Measurements from ENCODE around the gene TBL1XR1. TPM values are rescaled to one million over a fixed set of nuclear protein-coding genes. Genes with fewer than 3 reads are reported as not detected.

Gene TBL1XR1
- total RNA-seq, 1 experiment from 2014 or later: 180 TPM

GRCh38 chr3:176969506-176969905 is 227.8 kb downstream of the TBL1XR1 start:
- POLR2A ChIA-PET: no interaction called here
- Histone ChIP-seq H2AFZ (ENCODE audit: low read depth, low read length, poor library complexity, severe bottlenecking) (no peak overlapping the region), H3K9me2 (ENCODE audit: insufficient read depth) (no peaks in the 10 kb centered on the region), H3K9me3 (ENCODE audit: control insufficient read depth in 1 of 2, insufficient read depth in 1 of 2, low read depth in 1 of 2, low read length in 2 of 2) (no peaks in the 10 kb centered on the region), H3K27me3 (ENCODE audit: insufficient read depth, low read length) (no peaks in the 10 kb centered on the region), H3K36me3 (ENCODE audit: control insufficient read depth in 1 of 2, insufficient read depth in 2 of 2, low read length in 2 of 2) (no peaks in the 10 kb centered on the region), H3K27ac (ENCODE audit: low read depth, low read length) (no peak overlapping the region), H3K4me3 (replicated peaks in 1 of 2; ENCODE audit: low read depth in 1 of 2, low read length in 2 of 2) (no peak overlapping the region), H3K4me2 (ENCODE audit: low read length) (no peak overlapping the region), H3K79me2 (ENCODE audit: insufficient read depth, low read length) (no peaks in the 10 kb centered on the region), H4K20me1 (ENCODE audit: insufficient read depth) (no peaks in the 10 kb centered on the region), H3K4me1 (ENCODE audit: control insufficient read depth in 1 of 2, insufficient read depth in 2 of 2, low read length in 2 of 2) (peaks cover 3 to 7% of the 10 kb centered on the region in 2 experiments; a peak in 3 of 4 replicates), H3K9ac (ENCODE audit: low read length) (no peak overlapping the region)
- TF ChIP-seq CBX3 (IDR thresholded peaks at IDR 0.05; ENCODE audit: low read depth): no peak
- TF ChIP-seq YY1 (IDR thresholded peaks at IDR 0.05; ENCODE audit: extremely low read depth, insufficient replicate concordance, low read depth, low read length): no peak
- TF ChIP-seq SIN3A (IDR thresholded peaks at IDR 0.05; ENCODE audit: low read depth): no peak
- TF ChIP-seq EGR1 (IDR thresholded peaks at IDR 0.05; ENCODE audit: low read depth): no peak
- TF ChIP-seq ELF1 (IDR thresholded peaks at IDR 0.05; ENCODE audit: borderline replicate concordance, low read depth): no peak
- TF ChIP-seq REST (IDR thresholded peaks at IDR 0.05; ENCODE audit: low read depth): no peak
- TF ChIP-seq MAX (IDR thresholded peaks at IDR 0.05): no peak
- TF ChIP-seq EZH2 (IDR thresholded peaks at IDR 0.05): no peak
- no peak for TF ChIP-seq CTCF (IDR thresholded peaks at IDR 0.05 in 2 of 3, conservative IDR thresholded peaks at IDR 0.05 in 1 of 3; ENCODE audit: borderline replicate concordance in 1 of 3, insufficient read depth in 1 of 3, low read depth in 2 of 3, low read length in 2 of 3)
- TF ChIP-seq POLR2AphosphoS5 (IDR thresholded peaks at IDR 0.05; ENCODE audit: low read depth, low read length): no peak
- no peak for TF ChIP-seq ATF3 (IDR thresholded peaks at IDR 0.05)
- no peak for TF ChIP-seq CEBPB (IDR thresholded peaks at IDR 0.05; ENCODE audit: low read depth)
- intact Hi-C loops (cut with micrococcal nuclease): no loop called here
- CTCF ChIA-PET: no interaction called here
- DNase-seq (ENCODE audit: low read depth, low spot score) (no peak), ATAC-seq (no peak)
- RAD21 ChIA-PET (ENCODE audit: low non-redundant PET in 1 of 2, low total read pairs in 2 of 2, uncharacterized antibody in 2 of 2, unreplicated experiment in 2 of 2): no interaction called here
- no TSS peak for BruUV-seq (replicated peaks)

All from HCT116 (cell line).